Neural progenitor cell (in vitro differentiated cells): ENCODE data around the gene MME.

ENCODE experiments used
- CTCF ChIP-seq: fragments of 200-600 bp; sonication (generic); IDR thresholded peaks from 2 replicates; pipeline ENCODE4 v1.5.1; 2017; ENCODE audit warnings: antibody characterized with exemption, mild to moderate bottlenecking
- EZH2phosphoT487 ChIP-seq: fragments of 200-600 bp; sonication (generic); IDR thresholded peaks from 2 replicates; pipeline ENCODE4 v1.6.1; 2017; ENCODE audit warnings: antibody characterized with exemption

- TF ChIP-seq CTCF (no peak), EZH2phosphoT487 (no peak)
Measured at GRCh38 chr3:155069729-155070128, 10.4 kb upstream of the MME start.
